Stromal cell of bone marrow (primary cell): ENCODE data around the gene EFCAB9.

Source experiments
- DNase-seq: peaks from one replicate; pipeline ENCODE4 v3.0.0-alpha.2; 2012; ENCODE audit warnings: low read depth

Gene EFCAB9

GRCh38 chr5:172243302-172243701, 49.3 kb downstream of the EFCAB9 start:
- DNase-seq: no peak

GRCh38 chr5:172245046-172245445, 51.1 kb downstream of the EFCAB9 start:
- no peak for DNase-seq

DNA sequence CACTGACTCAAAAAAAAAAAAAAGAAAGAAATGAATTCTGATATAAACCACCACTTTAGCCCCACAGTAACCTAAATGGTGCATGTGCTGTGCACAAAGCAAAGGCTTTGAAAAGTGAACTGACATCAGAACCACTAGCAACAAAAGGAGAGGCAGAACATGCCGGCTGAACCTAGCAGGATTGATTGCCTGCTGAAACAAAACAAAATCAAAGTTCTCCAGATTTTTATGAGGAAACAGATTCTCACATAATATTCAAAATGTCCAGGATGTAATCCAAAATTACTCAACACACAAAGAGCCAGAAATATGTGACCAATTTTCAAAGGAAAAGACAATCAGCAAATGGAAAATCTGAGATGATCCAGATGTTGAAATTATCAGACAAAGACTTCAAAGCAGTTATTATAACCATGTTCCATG, 51.7 kb downstream of the EFCAB9 start:
- DNase-seq: peak; percentile 27

DNA sequence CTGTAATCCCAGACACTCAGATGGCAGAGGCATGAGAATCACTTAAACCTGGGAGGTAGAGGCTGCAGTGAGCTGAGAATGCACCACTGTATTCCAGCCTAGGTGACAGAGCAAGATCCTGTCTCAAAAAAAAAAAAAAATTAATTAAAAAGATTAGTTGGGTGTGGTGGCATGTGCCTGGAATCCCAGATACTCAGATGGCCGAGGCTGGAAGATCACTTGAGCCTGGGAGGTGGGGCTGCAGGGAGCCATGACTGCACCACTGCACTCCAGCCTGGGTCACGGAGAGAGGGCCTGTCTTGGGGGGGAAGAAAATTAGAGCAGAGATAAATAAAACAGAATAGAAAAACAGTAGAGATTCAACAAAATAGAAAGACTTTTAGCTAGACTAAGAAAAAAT, 54.7 kb downstream of the EFCAB9 start:
- DNase-seq: no peak

- DNase-seq: no peak
Measured at GRCh38 chr5:172251419-172251818, 57.4 kb downstream of the EFCAB9 start.

- DNase-seq: no peak
Measured at GRCh38 chr5:172252501-172252900, 58.5 kb downstream of the EFCAB9 start.
